Gastrocnemius medialis (tissue), 4 donors: ENCODE measurements around the gene RABGAP1. TPM values are rescaled to one million over a fixed set of nuclear protein-coding genes. Genes with fewer than 3 reads are reported as not detected.

Experiments used
- ATAC-seq, 2 donors: fragments of 150-250 bp; one replicate each; pipeline ENCODE4 v1.9.1; 2016
- DNase-seq, 2 donors: peaks; one replicate each; pipeline ENCODE4 v3.0.0-alpha.2; 2019
- H3K27ac ChIP-seq, 4 donors: fragments of 200-600 bp; sonication (generic); 1 replicate in 1 of 4; 2 replicates in 3 of 4; pipeline ENCODE4 v1.5.1; 2016 to 2018; ENCODE audit warnings: mild to moderate bottlenecking in 2 of 4, moderate library complexity in 1 of 4
- H3K27me3 ChIP-seq, 3 donors: fragments of 200-600 bp; sonication (generic) in 2 of 3; 1 replicate in 1 of 3; 2 replicates in 2 of 3; pipeline versions ENCODE4 v1.5.1 to v1.6.0; 2016 to 2019; ENCODE audit warnings: mild to moderate bottlenecking in 1 of 3, moderate library complexity in 1 of 3
- H3K36me3 ChIP-seq, 2 donors: fragments of 200-600 bp; sonication (generic) in 1 of 2; one replicate each; pipeline ENCODE4 v1.5.1; 2017 to 2018
- H3K4me1 ChIP-seq, 2 donors: fragments of 200-600 bp; sonication (generic) in 1 of 2; one replicate each; pipeline ENCODE4 v1.5.1; 2016 to 2017; ENCODE audit warnings: mild to moderate bottlenecking in 2 of 2
- H3K4me3 ChIP-seq, 4 donors: fragments of 200-600 bp; sonication (generic) in 3 of 4; 1 replicate in 1 of 4; 2 replicates in 3 of 4; pipeline ENCODE4 v1.5.1; 2016 to 2019; ENCODE audit warnings: mild to moderate bottlenecking in 2 of 4
- H3K9me3 ChIP-seq, 3 donors: fragments of 200-600 bp; sonication (generic) in 2 of 3; 1 replicate in 1 of 3; 2 replicates in 2 of 3; pipeline ENCODE4 v1.5.1; 2016 to 2019
- CTCF ChIP-seq, 5 experiments: fragments of 450-650 bp in 3 of 5; fragments of 200-600 bp in 2 of 5; sonication (generic) in 2 of 5; IDR thresholded peaks in 4 of 5; conservative IDR thresholded peaks in 1 of 5; 1 replicate in 4 of 5; 2 replicates in 1 of 5; pipeline ENCODE4 v1.5.1; 2016 to 2019; ENCODE audit warnings: antibody characterized with exemption in 5 of 5, mild to moderate bottlenecking in 3 of 5, moderate library complexity in 3 of 5
- POLR2A ChIP-seq, 2 donors: fragments of 450-650 bp; IDR thresholded peaks; one replicate each; pipeline ENCODE4 v1.6.1; 2017; ENCODE audit warnings: antibody characterized with exemption in 2 of 2, mild to moderate bottlenecking in 2 of 2, moderate library complexity in 2 of 2
- in situ Hi-C, 4 donors: fragments of 200-750 bp; cut with MboI; loops; one replicate each; pipeline versions ENCODE4 v1.15.0 to v1.8.0; 2017; ENCODE audit warnings: low sequenced_read_pairs in 4 of 4
- intact Hi-C: fragments of 100-400 bp; cut with DNase I; formaldehyde crosslinking; loops from one replicate; pipeline ENCODE4 v1.15.1; 2023; ENCODE audit warnings: low total_unique reads
- total RNA-seq, 4 donors: library from RNA; depleted of rRNA; stranded (reverse); fragments of >200 nt; gene quantifications; one replicate each; pipeline versions ENCODE4 v1.1.0 to v1.2.3, GENCODE V29; 2016

The RABGAP1 gene
- total RNA-seq, 4 donors from 2014 or later, result 23.7 to 33.8 (median 26.6) TPM

GRCh38 chr9:123089040-123089439 is 148.2 kb downstream of the RABGAP1 start:
- Histone ChIP-seq H3K9me3 (no peaks in the 10 kb centered on the region), H3K4me1 (no peaks in the 10 kb centered on the region), H3K27me3 (no peaks in the 10 kb centered on the region), H3K4me3 (no peak overlapping the region), H3K36me3 (peaks cover 0 to 50% of the 10 kb centered on the region in 2 donors), H3K27ac (no peak overlapping the region)
- intact Hi-C loops, result loop anchor here (10.0 kb wide), 1 partner anchor 256 kb away; no protein-coding TSS in a partner anchor
- in situ Hi-C loops, result loop anchor here in 2 of 4 donors (10.0 to 25.0 kb wide), 2 partner anchors 248 to 266 kb away; partner anchors contain the start of gene CRB2 (in 1 of the 2)
- TF ChIP-seq CTCF (IDR thresholded peaks at IDR 0.05 in 4 of 5, conservative IDR thresholded peaks at IDR 0.05 in 1 of 5) (no peak), POLR2A (IDR thresholded peaks at IDR 0.05) (no peak)
- DNase-seq, result no peak
- ATAC-seq, result no peak

GRCh38 chr9:123089790-123090189 is 149.0 kb downstream of the RABGAP1 start:
- H3K4me3 ChIP-seq, result no peak overlapping the region
- intact Hi-C loops, result loop anchor here (10.0 kb wide), 1 partner anchor 255 kb away; no protein-coding TSS in a partner anchor
- ATAC-seq (no peak), DNase-seq (no peak)
- TF ChIP-seq POLR2A (IDR thresholded peaks at IDR 0.05) (no peak), CTCF (IDR thresholded peaks at IDR 0.05 in 4 of 5, conservative IDR thresholded peaks at IDR 0.05 in 1 of 5) (no peak)
- H3K9me3 ChIP-seq, result no peaks in the 10 kb centered on the region
- no peaks in the 10 kb centered on the region for H3K4me1 ChIP-seq
- H3K27me3 ChIP-seq, result no peaks in the 10 kb centered on the region
- peaks cover 0 to 47% of the 10 kb centered on the region in 2 donors for H3K36me3 ChIP-seq
- in situ Hi-C loops, result loop anchor here in 2 of 4 donors (10.0 to 25.0 kb wide), 2 partner anchors 248 to 265 kb away; partner anchors contain the start of gene CRB2 (in 1 of the 2)
- no peak overlapping the region for H3K27ac ChIP-seq

- H3K27me3 ChIP-seq, result no peaks in the 10 kb centered on the region
- in situ Hi-C loops, result loop anchor here in 1 of 4 donors (25.0 kb wide), 1 partner anchor 247 kb away; no protein-coding TSS in a partner anchor
- peaks cover 0 to 47% of the 10 kb centered on the region in 2 donors for H3K36me3 ChIP-seq
- no peak for ATAC-seq
- intact Hi-C loops, result no loop called here
- H3K9me3 ChIP-seq, result no peaks in the 10 kb centered on the region
- no peak for DNase-seq
- no peak overlapping the region for H3K27ac ChIP-seq
- no peak for TF ChIP-seq CTCF (IDR thresholded peaks at IDR 0.05 in 4 of 5, conservative IDR thresholded peaks at IDR 0.05 in 1 of 5)
- no peak for TF ChIP-seq POLR2A (IDR thresholded peaks at IDR 0.05)
- H3K4me1 ChIP-seq, result no peaks in the 10 kb centered on the region
- no peak overlapping the region for H3K4me3 ChIP-seq
These were observed 149.5 kb downstream of the RABGAP1 start for GRCh38 chr9:123090198-123090896.

- in situ Hi-C loops, result loop anchor here in 1 of 4 donors (25.0 kb wide), 1 partner anchor 246 kb away; no protein-coding TSS in a partner anchor
- H3K4me3 ChIP-seq, result no peak overlapping the region
- H3K4me1 ChIP-seq, result no peaks in the 10 kb centered on the region
- no peaks in the 10 kb centered on the region for H3K9me3 ChIP-seq
- ATAC-seq (no peak), DNase-seq (no peak)
- TF ChIP-seq CTCF (IDR thresholded peaks at IDR 0.05 in 4 of 5, conservative IDR thresholded peaks at IDR 0.05 in 1 of 5) (no peak), POLR2A (IDR thresholded peaks at IDR 0.05) (no peak)
- H3K27ac ChIP-seq, result no peak overlapping the region
- peaks cover 0 to 48% of the 10 kb centered on the region in 2 donors for H3K36me3 ChIP-seq
- intact Hi-C loops, result no loop called here
- no peaks in the 10 kb centered on the region for H3K27me3 ChIP-seq
These were observed 150.1 kb downstream of the RABGAP1 start for GRCh38 chr9:123090956-123091355.
